Mesenchymal stem cell (in vitro differentiated cells and primary cell): ENCODE data around the gene ELP5.
A peak's percentile ranks its signal among the peaks of the same experiment; 100 is the strongest.

ENCODE experiments used
- DNase-seq: peaks from one replicate; pipeline ENCODE4 v3.0.0-alpha.2; 2013
- H2AFZ ChIP-seq: one replicate; pipeline ENCODE4 v1.6.1; 2013; ENCODE audit warnings: low read depth, mild to moderate bottlenecking, control low read depth, inconsistent platforms, low read length, moderate library complexity
- H2AK5ac ChIP-seq: 2 replicates; pipeline ENCODE4 v1.6.1; 2013; ENCODE audit warnings: low read length, moderate library complexity, mild to moderate bottlenecking, inconsistent platforms; ENCODE audit not compliant: severe bottlenecking
- H2BK120ac ChIP-seq: one replicate; pipeline ENCODE4 v1.6.1; 2013; ENCODE audit warnings: low read depth, mild to moderate bottlenecking, inconsistent platforms, low read length, moderate library complexity
- H2BK12ac ChIP-seq, 2 experiments: one replicate each; pipeline ENCODE4 v1.6.1; 2013; ENCODE audit warnings: inconsistent platforms in 2 of 2, low read length in 2 of 2, mild to moderate bottlenecking in 2 of 2, moderate library complexity in 2 of 2, control low read depth in 1 of 2
- H2BK15ac ChIP-seq: one replicate; pipeline ENCODE4 v1.6.1; 2013; ENCODE audit warnings: mild to moderate bottlenecking, low read depth, inconsistent platforms; ENCODE audit not compliant: poor library complexity, severe bottlenecking
- H2BK5ac ChIP-seq: 2 replicates; pipeline ENCODE4 v1.6.1; 2013; ENCODE audit warnings: low read depth, mild to moderate bottlenecking, low read length, control low read depth, inconsistent platforms; ENCODE audit not compliant: poor library complexity, severe bottlenecking
- H3K14ac ChIP-seq, 2 experiments: one replicate each; pipeline ENCODE4 v1.6.1; 2013; ENCODE audit warnings: inconsistent platforms in 2 of 2, low read length in 2 of 2, control low read depth in 1 of 2, mild to moderate bottlenecking in 1 of 2, moderate library complexity in 1 of 2
- H3K18ac ChIP-seq, 2 experiments: one replicate each; pipeline ENCODE4 v1.6.1; 2013; ENCODE audit warnings: inconsistent platforms in 2 of 2, low read length in 2 of 2, control low read depth in 1 of 2, low read depth in 1 of 2, mild to moderate bottlenecking in 1 of 2
- H3K23ac ChIP-seq, 2 experiments: one replicate each; pipeline ENCODE4 v1.6.1; 2013; ENCODE audit warnings: inconsistent platforms in 2 of 2, low read length in 2 of 2, mild to moderate bottlenecking in 2 of 2, moderate library complexity in 2 of 2, control low read depth in 1 of 2
- H3K27ac ChIP-seq: 2 replicates; pipeline ENCODE4 v1.5.1; 2013; ENCODE audit warnings: mild to moderate bottlenecking, moderate library complexity, low read length, control low read depth, inconsistent platforms; ENCODE audit not compliant: poor library complexity, severe bottlenecking
- H3K27me3 ChIP-seq, 2 experiments: 2 replicates each; pipeline versions ENCODE4 v1.6.1 to v1.7.0; 2013; ENCODE audit warnings: low read length in 2 of 2, mild to moderate bottlenecking in 2 of 2, moderate library complexity in 2 of 2, control low read depth in 1 of 2, inconsistent platforms in 1 of 2; ENCODE audit not compliant: control insufficient read depth in 1 of 2, insufficient read depth in 1 of 2
- H3K36me3 ChIP-seq, 2 experiments: 2 replicates each; pipeline versions ENCODE4 v1.6.1 to v1.7.0; 2013; ENCODE audit warnings: low read length in 2 of 2, control low read depth in 1 of 2, inconsistent platforms in 1 of 2, low read depth in 1 of 2, mild to moderate bottlenecking in 1 of 2; ENCODE audit not compliant: insufficient read depth in 2 of 2, control insufficient read depth in 1 of 2
- H3K4ac ChIP-seq, 2 experiments: one replicate each; pipeline ENCODE4 v1.6.1; 2013; ENCODE audit warnings: inconsistent platforms in 2 of 2, low read length in 2 of 2, mild to moderate bottlenecking in 2 of 2, moderate library complexity in 2 of 2, control low read depth in 1 of 2, low read depth in 1 of 2
- H3K4me1 ChIP-seq: 2 replicates; pipeline ENCODE4 v1.6.1; 2013; ENCODE audit warnings: low read depth, low read length, control low read depth; ENCODE audit not compliant: control insufficient read depth, insufficient read depth
- H3K4me2 ChIP-seq: 2 replicates; pipeline ENCODE4 v1.6.1; 2013; ENCODE audit warnings: low read length, mild to moderate bottlenecking, inconsistent platforms; ENCODE audit not compliant: poor library complexity, severe bottlenecking
- H3K4me3 ChIP-seq, 2 experiments: 2 replicates each; pipeline versions ENCODE4 v1.5.1 to v1.7.0; 2013; ENCODE audit warnings: low read length in 2 of 2, mild to moderate bottlenecking in 2 of 2, control low read depth in 1 of 2, low read depth in 1 of 2; ENCODE audit not compliant: insufficient read depth in 1 of 2
- H3K79me1 ChIP-seq: replicated peaks from 2 replicates; pipeline ENCODE4 v1.6.1; 2013; ENCODE audit warnings: mild to moderate bottlenecking, control low read depth, low read length, inconsistent platforms; ENCODE audit not compliant: poor library complexity, severe bottlenecking
- H3K9ac ChIP-seq: 2 replicates; pipeline ENCODE4 v1.7.0; 2013; ENCODE audit warnings: mild to moderate bottlenecking, low read length, moderate library complexity
- H3K9me3 ChIP-seq: 2 replicates; pipeline ENCODE4 v1.7.0; 2013; ENCODE audit warnings: mild to moderate bottlenecking, low read length; ENCODE audit not compliant: control insufficient read depth
- H4K8ac ChIP-seq: one replicate; pipeline ENCODE4 v1.6.1; 2013; ENCODE audit warnings: inconsistent platforms, mild to moderate bottlenecking, low read length, moderate library complexity
- H4K91ac ChIP-seq: one replicate; pipeline ENCODE4 v1.6.1; 2013; ENCODE audit warnings: mild to moderate bottlenecking, low read length, inconsistent platforms
- WGBS: methylation state at CpG from one replicate; pipeline ENCODE4 v1.1.7; 2013; ENCODE audit warnings: mixed read lengths; 5-methylcytosine and 5-hydroxymethylcytosine counted together

ELP5 gene

DNA sequence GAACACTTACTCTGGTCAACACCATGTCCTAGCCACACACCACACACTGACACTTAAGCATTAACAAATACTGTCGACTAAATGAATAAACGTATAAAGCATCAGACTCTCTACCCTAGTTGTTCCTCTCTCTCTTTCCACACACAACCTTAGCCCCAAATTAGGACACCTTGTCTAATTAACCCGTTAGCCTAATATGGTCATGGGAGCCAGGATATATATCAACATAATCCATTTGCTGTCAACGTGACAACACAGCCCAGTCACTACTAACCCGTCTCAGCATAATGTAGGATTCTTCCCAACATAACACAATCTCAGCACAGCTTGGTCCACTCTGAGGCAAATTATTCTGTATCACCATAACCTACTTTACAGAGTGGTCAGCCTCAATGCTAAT lies 19.9 kb upstream of the ELP5 start:
- Histone ChIP-seq H2BK15ac (no peak overlapping the region), H3K4me2 (no peak overlapping the region), H3K14ac (no peak overlapping the region), H3K9me3 (no peaks in the 10 kb centered on the region), H3K4me1 (peaks cover 33% of the 10 kb centered on the region), H3K79me1 (peaks cover 22% of the 10 kb centered on the region), H2AK5ac (no peak overlapping the region), H2BK12ac (no peak overlapping the region), H4K91ac (no peak overlapping the region), H2BK120ac (no peak overlapping the region), H2AFZ (no peak overlapping the region), H3K36me3 (peaks cover 59 to 62% of the 10 kb centered on the region in 2 experiments), H3K18ac (no peak overlapping the region), H3K27ac (no peak overlapping the region), H3K4me3 (peak overlapping the region in 1 of 2 experiments; percentile 99), H3K27me3 (no peaks in the 10 kb centered on the region), H4K8ac (no peak overlapping the region), H2BK5ac (no peak overlapping the region), H3K4ac (no peak overlapping the region), H3K9ac (peak overlapping the region; percentile 10), H3K23ac (no peak overlapping the region)
- no peak for DNase-seq
- 74% methylated on average over 5 of the region's 5 CpGs for WGBS

DNA sequence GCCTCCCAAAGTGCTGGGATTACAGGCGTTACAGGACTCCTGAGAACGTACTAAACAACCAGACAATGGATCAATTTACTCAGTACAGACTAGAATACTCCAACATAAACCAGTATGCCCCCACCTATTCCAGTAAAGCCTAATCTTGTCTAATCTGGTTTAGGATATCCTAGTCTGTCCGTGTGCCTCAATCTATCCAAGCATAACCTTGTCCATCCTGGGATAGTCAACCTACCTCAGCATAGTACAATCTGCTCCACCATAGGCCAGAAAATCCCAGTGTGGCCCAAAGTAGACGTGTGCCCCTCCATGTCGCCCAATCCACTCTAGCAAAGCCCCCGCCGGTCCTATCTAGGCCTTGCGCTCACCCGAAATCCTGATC lies 18.3 kb upstream of the ELP5 start:
- Histone ChIP-seq H4K8ac (no peak overlapping the region), H4K91ac (peak overlapping the region; percentile 60), H2BK5ac (peak overlapping the region; percentile 46), H3K27me3 (no peaks in the 10 kb centered on the region), H3K18ac (peak overlapping the region; percentile 80 to 88), H2BK120ac (no peak overlapping the region), H3K4me3 (peak overlapping the region; percentile 68 to 99), H3K9me3 (no peaks in the 10 kb centered on the region), H3K4me1 (peaks cover 28% of the 10 kb centered on the region), H2AFZ (no peak overlapping the region), H3K23ac (no peak overlapping the region), H3K4ac (peak overlapping the region in 1 of 2 experiments; percentile 69), H3K27ac (peak overlapping the region; percentile 88), H2AK5ac (peak overlapping the region; percentile 48), H3K79me1 (peaks cover 15% of the 10 kb centered on the region), H3K36me3 (peaks cover 45 to 48% of the 10 kb centered on the region in 2 experiments), H2BK15ac (no peak overlapping the region), H3K9ac (peak overlapping the region; percentile 100), H2BK12ac (no peak overlapping the region), H3K4me2 (peak overlapping the region; percentile 77), H3K14ac (peak overlapping the region in 1 of 2 experiments; percentile 13)
- 2% methylated on average over 9 of the region's 9 CpGs for WGBS
- no peak for DNase-seq

DNA sequence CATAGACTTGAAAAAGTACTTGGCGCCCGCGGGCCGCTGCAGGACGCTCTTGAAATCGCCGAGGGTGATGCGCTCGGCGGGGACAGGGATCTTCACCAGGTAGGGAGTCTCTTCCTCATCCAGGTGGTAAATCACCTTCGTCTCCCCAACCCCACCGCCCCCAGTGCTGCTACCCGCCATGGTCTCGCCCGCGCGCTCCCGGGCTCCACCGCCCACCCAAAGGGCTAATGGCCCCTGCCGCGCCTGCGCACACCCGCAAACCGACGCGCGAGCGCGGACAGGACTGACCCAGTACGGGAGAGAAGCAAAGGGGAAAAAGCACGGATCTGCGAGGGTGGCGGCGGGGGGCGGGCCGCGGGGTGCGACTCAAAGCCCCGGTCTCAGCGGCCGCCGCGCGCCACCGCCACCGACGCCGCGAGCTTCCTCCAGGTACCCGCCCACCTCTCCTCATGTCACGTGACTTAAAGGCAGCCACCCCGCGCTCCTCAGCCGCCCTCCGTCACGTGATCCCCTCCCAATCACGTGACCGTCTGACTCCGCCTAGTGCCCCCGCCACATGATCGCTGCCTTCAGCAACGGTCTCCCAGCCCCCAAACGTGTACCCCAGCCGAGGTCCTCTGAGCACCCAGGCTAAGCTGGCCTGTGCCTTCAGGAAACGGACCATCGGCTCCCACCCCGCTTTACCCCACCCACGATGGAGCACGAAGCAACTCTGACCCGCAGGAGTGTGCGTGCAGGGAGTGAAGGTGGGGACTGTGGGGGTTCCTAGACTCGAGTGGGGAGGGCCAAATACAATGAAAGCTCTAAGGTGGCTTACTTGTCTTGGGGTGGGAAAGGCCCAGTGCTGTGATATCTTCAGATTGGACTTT lies 17.7 kb upstream of the ELP5 start, which contains the start of gene DVL2:
Gene DVL2, minus strand, starts transcription at position 435 of the 869 bp plus-strand sequence. Its CDS starts 255 bp downstream, at position 180.
- H4K91ac ChIP-seq: peak within 1 kb of the TSS; percentile 85
- H3K4me1 ChIP-seq: peaks cover 28% of the 10 kb centered on the region
- H2BK12ac ChIP-seq: peak within 1 kb of the TSS in 1 of 2 experiments; percentile 12
- peak within 1 kb of the TSS; percentile 83 for H3K4me2 ChIP-seq
- H3K14ac ChIP-seq: peak within 1 kb of the TSS in 1 of 2 experiments; percentile 89
- peak within 1 kb of the TSS; percentile 53 for H2BK5ac ChIP-seq
- peaks cover 39 to 42% of the 10 kb centered on the region in 2 experiments for H3K36me3 ChIP-seq
- H3K4ac ChIP-seq: peak within 1 kb of the TSS; percentile 35 to 91
- H2AK5ac ChIP-seq: peak within 1 kb of the TSS; percentile 48
- peak within 1 kb of the TSS; percentile 90 for H3K27ac ChIP-seq
- H2AFZ ChIP-seq: no peak within 1 kb of the TSS
- peak within 1 kb of the TSS; percentile 100 for H3K9ac ChIP-seq
- peak within 1 kb of the TSS; percentile 84 for H2BK120ac ChIP-seq
- peaks cover 11% of the 10 kb centered on the region for H3K79me1 ChIP-seq
- peak within 1 kb of the TSS in 1 of 2 experiments; percentile 34 for H3K23ac ChIP-seq
- peak; percentile 95 for DNase-seq
- H3K18ac ChIP-seq: peak within 1 kb of the TSS; percentile 91 to 93
- peak within 1 kb of the TSS; percentile 68 to 99 for H3K4me3 ChIP-seq
- peak within 1 kb of the TSS; percentile 94 for H4K8ac ChIP-seq
- no peaks in the 10 kb centered on the region for H3K9me3 ChIP-seq
- WGBS: under 1% methylated on average over 49 of the region's 72 CpGs
- H2BK15ac ChIP-seq: peak within 1 kb of the TSS; percentile 85
- no peaks in the 10 kb centered on the region for H3K27me3 ChIP-seq
